GM12872 (cell line): ENCODE data around the gene YIF1A.

Source experiments
- TF ChIP-seq, protein P1 (sequence below): IDR thresholded peaks from 3 replicates; pipeline ENCODE4 v1.5.1; 2011; ENCODE audit warnings: low read depth, mild to moderate bottlenecking, low read length, moderate library complexity; ENCODE audit not compliant: insufficient read depth

Gene YIF1A

DNA sequence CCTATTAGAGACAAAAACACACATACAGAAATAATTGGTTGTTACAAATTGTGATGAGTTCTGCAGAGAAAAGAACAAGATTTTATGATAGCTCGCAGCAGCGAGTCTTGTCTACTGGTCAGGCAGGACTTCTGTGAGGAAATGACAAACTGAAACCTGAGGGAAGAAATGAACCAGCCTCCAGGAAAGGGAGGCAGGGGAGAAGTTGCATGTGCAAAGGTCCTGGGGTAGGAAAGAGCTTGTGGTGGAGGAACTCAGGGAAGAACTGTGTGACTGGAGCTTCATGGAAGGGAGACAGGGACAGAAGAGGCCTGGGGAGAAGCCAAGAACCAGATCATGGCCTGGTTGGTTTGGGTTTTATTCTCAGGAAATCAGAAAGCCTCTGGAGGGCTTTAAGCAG is 29.7 kb downstream of the YIF1A start:
- TF ChIP-seq, protein P1, sequence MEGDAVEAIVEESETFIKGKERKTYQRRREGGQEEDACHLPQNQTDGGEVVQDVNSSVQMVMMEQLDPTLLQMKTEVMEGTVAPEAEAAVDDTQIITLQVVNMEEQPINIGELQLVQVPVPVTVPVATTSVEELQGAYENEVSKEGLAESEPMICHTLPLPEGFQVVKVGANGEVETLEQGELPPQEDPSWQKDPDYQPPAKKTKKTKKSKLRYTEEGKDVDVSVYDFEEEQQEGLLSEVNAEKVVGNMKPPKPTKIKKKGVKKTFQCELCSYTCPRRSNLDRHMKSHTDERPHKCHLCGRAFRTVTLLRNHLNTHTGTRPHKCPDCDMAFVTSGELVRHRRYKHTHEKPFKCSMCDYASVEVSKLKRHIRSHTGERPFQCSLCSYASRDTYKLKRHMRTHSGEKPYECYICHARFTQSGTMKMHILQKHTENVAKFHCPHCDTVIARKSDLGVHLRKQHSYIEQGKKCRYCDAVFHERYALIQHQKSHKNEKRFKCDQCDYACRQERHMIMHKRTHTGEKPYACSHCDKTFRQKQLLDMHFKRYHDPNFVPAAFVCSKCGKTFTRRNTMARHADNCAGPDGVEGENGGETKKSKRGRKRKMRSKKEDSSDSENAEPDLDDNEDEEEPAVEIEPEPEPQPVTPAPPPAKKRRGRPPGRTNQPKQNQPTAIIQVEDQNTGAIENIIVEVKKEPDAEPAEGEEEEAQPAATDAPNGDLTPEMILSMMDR, result no peak

DNA sequence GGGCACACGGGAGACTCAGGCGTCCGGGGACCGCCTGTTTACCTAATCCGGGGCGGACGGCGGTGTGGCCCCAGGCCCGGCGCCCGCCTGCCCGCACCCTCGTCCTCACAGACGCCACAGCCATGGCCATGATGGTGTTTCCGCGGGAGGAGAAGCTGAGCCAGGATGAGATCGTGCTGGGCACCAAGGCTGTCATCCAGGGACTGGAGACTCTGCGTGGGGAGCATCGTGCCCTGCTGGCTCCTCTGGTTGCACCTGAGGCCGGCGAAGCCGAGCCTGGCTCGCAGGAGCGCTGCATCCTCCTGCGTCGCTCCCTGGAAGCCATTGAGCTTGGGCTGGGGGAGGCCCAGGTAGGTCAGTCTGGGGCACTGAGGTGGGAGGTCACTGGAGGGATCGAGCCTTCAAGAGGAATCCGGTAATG is 30.5 kb downstream of the YIF1A start:
- TF ChIP-seq, protein P1, result no peak

DNA sequence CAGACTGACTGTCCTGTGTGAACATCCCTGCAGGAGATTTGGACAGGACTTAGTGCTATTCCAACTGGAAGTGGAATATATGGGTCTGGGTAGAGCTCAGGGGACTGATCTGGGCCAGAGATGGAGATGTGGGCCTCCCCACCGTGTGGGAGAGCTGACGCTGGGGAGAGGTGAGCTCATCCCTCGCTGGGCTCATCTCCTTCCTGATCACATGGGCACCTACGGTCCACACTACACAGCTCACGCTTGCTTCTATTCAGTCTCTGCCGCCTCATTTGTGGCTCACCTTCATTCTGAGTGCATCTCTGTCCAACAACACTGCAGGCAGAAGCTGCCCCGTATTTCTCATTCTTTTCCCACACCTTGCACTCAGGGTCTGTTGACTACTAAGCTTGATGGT is 37.1 kb downstream of the YIF1A start:
- TF ChIP-seq, protein P1, result no peak

DNA sequence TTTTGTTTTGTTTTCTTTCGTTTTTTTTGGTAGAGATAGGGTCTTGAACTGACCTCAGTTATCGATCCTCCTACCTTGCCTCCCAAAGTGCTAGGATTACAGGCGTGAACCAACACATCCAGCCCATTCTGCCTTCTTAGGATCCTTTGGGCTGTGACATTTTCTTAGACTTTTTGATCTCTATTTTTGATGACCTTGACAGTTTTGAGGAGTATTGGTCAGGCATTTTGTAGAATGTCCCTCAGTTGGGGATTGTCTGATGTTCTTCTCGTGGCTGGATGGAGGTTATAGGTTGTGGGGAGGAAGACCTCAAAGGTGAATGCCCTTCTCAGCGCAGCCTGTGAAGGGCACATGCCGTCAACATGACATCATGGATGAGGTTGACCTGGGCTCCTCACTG is 40.0 kb downstream of the YIF1A start:
- TF ChIP-seq, protein P1, result no peak

DNA sequence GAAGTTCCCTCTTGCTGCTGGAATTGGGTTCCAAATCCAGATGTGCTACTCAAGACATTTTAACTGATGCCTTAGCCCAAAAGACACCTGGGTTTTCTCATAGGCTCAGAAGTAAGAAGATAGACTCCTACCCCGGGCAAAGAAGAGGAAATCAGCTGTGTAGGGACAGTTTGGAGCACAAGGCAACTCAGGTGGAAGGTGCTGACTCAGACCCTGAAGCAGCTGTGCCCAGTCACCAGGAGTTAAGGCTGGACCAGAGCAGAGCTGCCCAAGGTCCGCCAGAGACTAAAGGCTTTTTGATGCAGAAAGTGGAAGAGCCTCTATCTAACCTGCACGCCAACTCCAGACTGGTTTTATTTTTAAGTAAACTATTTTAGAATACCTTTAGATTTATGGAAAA is 41.1 kb downstream of the YIF1A start:
- TF ChIP-seq, protein P1, result no peak

DNA sequence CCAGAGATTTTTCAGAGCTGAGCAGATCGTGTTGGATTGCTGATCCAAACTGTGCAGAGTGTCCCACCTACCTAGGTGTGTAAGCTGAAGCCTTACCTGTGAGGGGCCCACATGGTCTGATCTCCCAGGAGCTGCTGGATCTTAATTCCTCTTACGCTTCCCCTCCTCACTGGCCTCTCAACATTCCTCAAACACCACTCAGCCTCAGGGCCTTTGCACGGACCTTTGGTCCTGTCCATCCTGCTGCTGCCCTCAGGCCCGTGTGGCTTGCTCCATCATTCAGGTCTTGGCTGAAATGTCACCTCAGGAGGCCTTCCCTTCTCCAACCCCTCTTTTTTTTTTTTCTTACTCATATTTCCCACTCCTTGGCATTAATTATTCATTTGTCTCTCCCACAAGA is 41.6 kb downstream of the YIF1A start:
- TF ChIP-seq, protein P1, result no peak

DNA sequence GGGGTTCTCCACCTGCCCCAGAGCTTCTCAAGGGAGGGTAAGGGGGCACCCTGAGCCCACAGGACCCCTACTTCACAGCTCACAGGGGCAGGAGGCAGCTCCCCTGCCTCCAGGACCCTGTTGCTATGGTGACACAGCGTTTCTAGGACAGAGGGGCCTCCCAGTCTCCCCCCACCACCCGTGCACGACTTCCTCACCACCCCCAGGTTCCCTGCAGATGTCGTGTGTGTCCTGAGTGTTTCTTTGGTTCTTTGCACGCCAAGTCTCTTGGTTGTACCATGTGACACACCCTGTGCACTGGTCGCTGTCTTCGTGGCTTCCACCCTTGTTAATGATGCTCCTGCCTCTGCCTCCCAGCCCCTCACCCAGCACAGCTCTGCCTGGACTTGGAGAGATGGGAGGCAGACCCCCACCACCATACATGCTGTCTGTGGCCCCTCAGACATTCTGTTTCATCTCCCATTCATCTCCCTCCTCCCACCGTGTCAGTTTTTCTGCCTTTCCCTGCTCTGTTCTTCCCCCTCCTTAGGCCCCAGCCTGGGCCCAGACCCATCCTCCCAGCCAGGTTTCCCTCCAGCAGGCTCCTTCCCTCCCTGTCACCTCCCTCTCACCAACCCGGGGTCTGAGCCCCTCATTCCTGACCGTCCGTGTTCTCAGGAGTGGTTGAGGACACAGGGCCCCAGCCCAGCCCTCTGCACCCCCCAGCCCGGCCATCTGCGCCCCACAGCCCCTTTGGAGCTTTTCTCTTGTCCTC is 45.0 kb downstream of the YIF1A start:
- TF ChIP-seq, protein P1, result no peak
